Activated T-helper 2 cell treated with anti-CD3 and anti-CD28 coated beads, Interferon-gamma antibody, Interleukin-2, Interleukin-4, amounts not matched to agents 10 μg/mL and 5 μg/mL and 100 μg/mL, durations not matched to agents 14 hours and 24 hours and 36 hours (primary cell): ENCODE results near the gene UGT1A8. TPM values are rescaled to one million over a fixed set of nuclear protein-coding genes. Genes with fewer than 3 reads are reported as not detected.
"Not testable (repeated sequence)": the region's sequence is repeated elsewhere in the genome, so short reads cannot be mapped to it uniquely, and the experiment has no call there.

Experiments used
- DNase-seq: peaks from one replicate; pipeline ENCODE4 v3.0.0; 2021; ENCODE audit warnings: low spot score
- H3K27ac Mint-ChIP-seq: one replicate; pipeline ENCODE4 v1.8.0; 2021; ENCODE audit warnings: mixed read lengths
- H3K27me3 Mint-ChIP-seq: one replicate; pipeline ENCODE4 v1.8.0; 2021; ENCODE audit warnings: low read depth, mixed read lengths
- H3K36me3 Mint-ChIP-seq: one replicate; pipeline ENCODE4 v1.8.0; 2021; ENCODE audit warnings: low read depth, mixed read lengths
- H3K4me1 Mint-ChIP-seq: one replicate; pipeline ENCODE4 v1.8.0; 2021; ENCODE audit warnings: low read depth, mixed read lengths
- H3K4me3 Mint-ChIP-seq: one replicate; pipeline ENCODE4 v1.8.0; 2021; ENCODE audit warnings: low read depth, mild to moderate bottlenecking, moderate library complexity, mixed read lengths
- H3K9me3 Mint-ChIP-seq: one replicate; pipeline ENCODE4 v1.8.0; 2021; ENCODE audit warnings: mixed read lengths
- intact Hi-C: fragments of 100-400 bp; cut with micrococcal nuclease; formaldehyde crosslinking; loops from one replicate; pipeline ENCODE4 v1.15.1; 2023
- total RNA-seq: library from RNA; stranded (reverse); gene quantifications from 2 replicates; pipeline ENCODE4 v1.2.3, GENCODE V29; 2022

Gene UGT1A8
- total RNA-seq: not detected in 2 replicates

- H3K27me3 Mint-ChIP-seq: peaks cover 20% of the 10 kb centered on the region
Observed at GRCh38 chr2:233617476-233617875, at the start of gene UGT1A8. TSS of gene UGT1A8 (plus strand) at chr2:233617633. CDS start at chr2:233617708, 75 bp downstream.

GRCh38 chr2:233571001-233571400 is 46.4 kb upstream of the UGT1A8 start:
- intact Hi-C loops: no loop called here

More at GRCh38 chr2:233617476-233617875, at the start of gene UGT1A8:
- DNase-seq, H3K27ac Mint-ChIP-seq, H3K9me3 Mint-ChIP-seq, intact Hi-C loops, H3K36me3 Mint-ChIP-seq, H3K4me3 Mint-ChIP-seq, H3K4me1 Mint-ChIP-seq: not testable (repeated sequence)

GRCh38 chr2:233571462-233571861 is 46.0 kb upstream of the UGT1A8 start:
- Mint-ChIP-seq H3K27me3 (peaks cover 35% of the 10 kb centered on the region), H3K36me3 (no peaks in the 10 kb centered on the region), H3K27ac (no peak overlapping the region), H3K4me1 (no peaks in the 10 kb centered on the region), H3K9me3 (no peaks in the 10 kb centered on the region), H3K4me3 (no peak overlapping the region)
- DNase-seq: no peak
- intact Hi-C loops: no loop called here

More at GRCh38 chr2:233571001-233571400, 46.4 kb upstream of the UGT1A8 start:
- DNase-seq: no peak
- Mint-ChIP-seq H3K9me3 (no peaks in the 10 kb centered on the region), H3K4me3 (no peak overlapping the region), H3K27me3 (peaks cover 35% of the 10 kb centered on the region), H3K4me1 (no peaks in the 10 kb centered on the region), H3K27ac (no peak overlapping the region), H3K36me3 (no peaks in the 10 kb centered on the region)

- H3K9me3 Mint-ChIP-seq: peaks cover 5% of the 10 kb centered on the region
- no peak overlapping the region for H3K4me3 Mint-ChIP-seq
- H3K36me3 Mint-ChIP-seq: no peaks in the 10 kb centered on the region
- H3K27ac Mint-ChIP-seq: no peak overlapping the region
- peaks cover 35% of the 10 kb centered on the region for H3K27me3 Mint-ChIP-seq
- intact Hi-C loops: no loop called here
- no peaks in the 10 kb centered on the region for H3K4me1 Mint-ChIP-seq
- no peak for DNase-seq
Observed at GRCh38 chr2:233572468-233572867, 45.0 kb upstream of the UGT1A8 start.

- H3K27ac Mint-ChIP-seq, H3K4me3 Mint-ChIP-seq, H3K36me3 Mint-ChIP-seq, DNase-seq, intact Hi-C loops, H3K4me1 Mint-ChIP-seq, H3K9me3 Mint-ChIP-seq, H3K27me3 Mint-ChIP-seq: not testable (repeated sequence)
Observed at GRCh38 chr2:233577341-233577740, 40.1 kb upstream of the UGT1A8 start.

GRCh38 chr2:233583217-233583965 is 34.0 kb upstream of the UGT1A8 start:
- H3K4me3 Mint-ChIP-seq, H3K9me3 Mint-ChIP-seq, DNase-seq, H3K4me1 Mint-ChIP-seq, H3K27ac Mint-ChIP-seq, intact Hi-C loops, H3K36me3 Mint-ChIP-seq: not testable (repeated sequence)
- H3K27me3 Mint-ChIP-seq: peaks cover 20% of the 10 kb centered on the region

GRCh38 chr2:233584210-233584609 is 33.2 kb upstream of the UGT1A8 start:
- Mint-ChIP-seq H3K9me3 (no peaks in the 10 kb centered on the region), H3K27me3 (peaks cover 23% of the 10 kb centered on the region), H3K27ac (no peak overlapping the region), H3K4me3 (no peak overlapping the region), H3K4me1 (no peaks in the 10 kb centered on the region), H3K36me3 (no peaks in the 10 kb centered on the region)
- no peak for DNase-seq
- intact Hi-C loops: no loop called here

GRCh38 chr2:233588400-233588799 is 29.0 kb upstream of the UGT1A8 start:
- no peak overlapping the region for H3K4me3 Mint-ChIP-seq
- no peak for DNase-seq
- no peaks in the 10 kb centered on the region for H3K36me3 Mint-ChIP-seq
- intact Hi-C loops: no loop called here
- H3K9me3 Mint-ChIP-seq: no peaks in the 10 kb centered on the region
- peaks cover 3% of the 10 kb centered on the region for H3K4me1 Mint-ChIP-seq
- no peak overlapping the region for H3K27ac Mint-ChIP-seq
- peaks cover 30% of the 10 kb centered on the region for H3K27me3 Mint-ChIP-seq

GRCh38 chr2:233592706-233593105 is 24.7 kb upstream of the UGT1A8 start:
- intact Hi-C loops, H3K9me3 Mint-ChIP-seq, DNase-seq, H3K4me1 Mint-ChIP-seq, H3K4me3 Mint-ChIP-seq, H3K36me3 Mint-ChIP-seq, H3K27ac Mint-ChIP-seq: not testable (repeated sequence)
- peaks cover 14% of the 10 kb centered on the region for H3K27me3 Mint-ChIP-seq

GRCh38 chr2:233593201-233593600 is 24.2 kb upstream of the UGT1A8 start:
- no peak for DNase-seq
- Mint-ChIP-seq H3K4me3 (no peak overlapping the region), H3K4me1 (peaks cover 3% of the 10 kb centered on the region), H3K36me3 (no peaks in the 10 kb centered on the region), H3K27me3 (peaks cover 13% of the 10 kb centered on the region), H3K27ac (no peak overlapping the region), H3K9me3 (no peaks in the 10 kb centered on the region)
- intact Hi-C loops: no loop called here

GRCh38 chr2:233597522-233597921 is 19.9 kb upstream of the UGT1A8 start:
- Mint-ChIP-seq H3K27me3 (peaks cover 24% of the 10 kb centered on the region), H3K36me3 (no peaks in the 10 kb centered on the region), H3K4me1 (peaks cover 3% of the 10 kb centered on the region), H3K27ac (no peak overlapping the region), H3K4me3 (no peak overlapping the region), H3K9me3 (no peaks in the 10 kb centered on the region)
- intact Hi-C loops: no loop called here
- no peak for DNase-seq

- Mint-ChIP-seq H3K4me3 (no peak overlapping the region), H3K27me3 (peaks cover 22% of the 10 kb centered on the region), H3K4me1 (no peaks in the 10 kb centered on the region), H3K9me3 (no peaks in the 10 kb centered on the region), H3K36me3 (no peaks in the 10 kb centered on the region), H3K27ac (no peak overlapping the region)
- no peak for DNase-seq
- intact Hi-C loops: no loop called here
Observed at GRCh38 chr2:233598952-233599351, 18.5 kb upstream of the UGT1A8 start.

GRCh38 chr2:233600386-233600785 is 17.0 kb upstream of the UGT1A8 start:
- Mint-ChIP-seq H3K36me3 (no peaks in the 10 kb centered on the region), H3K4me3 (no peak overlapping the region), H3K4me1 (no peaks in the 10 kb centered on the region), H3K27ac (no peak overlapping the region), H3K9me3 (no peaks in the 10 kb centered on the region), H3K27me3 (peaks cover 21% of the 10 kb centered on the region)
- no peak for DNase-seq
- intact Hi-C loops: no loop called here
